GM21381 (cell line): ENCODE results near the gene EME2.
"Not testable (repeated sequence)": the region's sequence is repeated elsewhere in the genome, so short reads cannot be mapped to it uniquely, and the experiment has no call there.

ENCODE experiments used
- ATAC-seq: cut with Tn5 transposase; IDR thresholded peaks from one replicate; pipeline ENCODE4 v1.9.1; 2021; ENCODE audit warnings: mild to moderate bottlenecking, moderate library complexity; ENCODE audit not compliant: unreplicated experiment

Gene EME2

DNA sequence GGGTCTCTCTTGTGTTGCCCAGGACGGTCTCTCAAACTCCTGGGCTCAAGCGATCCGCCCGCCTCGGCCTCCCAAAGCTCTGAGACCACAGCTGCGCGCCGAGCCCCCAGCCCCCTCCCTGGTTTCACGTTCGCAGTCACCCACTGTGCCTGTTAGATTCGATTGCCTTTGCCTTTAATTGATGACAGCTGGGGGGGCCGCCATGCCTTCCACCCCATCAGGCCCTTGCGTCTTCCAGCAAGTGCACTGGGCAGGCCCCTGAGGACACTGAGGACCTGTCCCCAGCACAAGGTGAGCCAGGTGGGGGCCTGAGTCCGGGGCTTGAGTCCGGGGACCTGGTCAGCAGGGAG lies 17.6 kb downstream of the EME2 start:
- ATAC-seq: no peak

DNA sequence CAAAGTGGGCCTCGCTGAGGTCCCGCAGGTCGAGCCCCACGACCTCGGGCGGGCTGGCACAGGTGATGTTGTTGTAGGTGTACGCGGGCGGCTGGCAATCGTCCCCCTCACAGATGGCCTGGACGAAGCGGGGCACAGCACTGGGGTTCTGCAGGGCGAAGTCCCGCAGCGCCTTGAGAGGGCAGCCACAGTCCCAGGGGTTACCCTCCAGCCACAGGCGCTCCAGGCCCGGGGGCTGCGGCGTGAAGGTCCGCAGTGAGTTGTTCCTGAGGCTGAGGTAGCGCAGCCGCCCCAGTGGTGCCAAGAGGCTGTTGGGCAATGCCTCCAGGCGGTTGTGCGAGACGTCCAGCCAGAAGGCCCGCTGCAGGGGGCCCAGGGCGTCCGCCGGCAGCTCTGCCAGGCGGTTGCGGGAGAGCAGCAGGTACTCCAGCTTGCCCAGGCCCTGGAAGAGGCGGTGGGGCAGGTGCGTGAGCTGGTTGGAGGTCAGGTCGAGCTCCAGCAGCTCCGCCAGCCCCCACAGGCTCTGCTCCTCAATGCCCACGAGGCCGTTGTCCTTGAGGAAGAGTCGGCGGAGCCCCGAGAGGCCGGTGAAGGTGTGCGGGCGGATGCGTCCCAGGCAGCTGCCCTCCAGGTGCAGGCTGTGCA lies 18.1 kb downstream of the EME2 start:
- no peak for ATAC-seq

DNA sequence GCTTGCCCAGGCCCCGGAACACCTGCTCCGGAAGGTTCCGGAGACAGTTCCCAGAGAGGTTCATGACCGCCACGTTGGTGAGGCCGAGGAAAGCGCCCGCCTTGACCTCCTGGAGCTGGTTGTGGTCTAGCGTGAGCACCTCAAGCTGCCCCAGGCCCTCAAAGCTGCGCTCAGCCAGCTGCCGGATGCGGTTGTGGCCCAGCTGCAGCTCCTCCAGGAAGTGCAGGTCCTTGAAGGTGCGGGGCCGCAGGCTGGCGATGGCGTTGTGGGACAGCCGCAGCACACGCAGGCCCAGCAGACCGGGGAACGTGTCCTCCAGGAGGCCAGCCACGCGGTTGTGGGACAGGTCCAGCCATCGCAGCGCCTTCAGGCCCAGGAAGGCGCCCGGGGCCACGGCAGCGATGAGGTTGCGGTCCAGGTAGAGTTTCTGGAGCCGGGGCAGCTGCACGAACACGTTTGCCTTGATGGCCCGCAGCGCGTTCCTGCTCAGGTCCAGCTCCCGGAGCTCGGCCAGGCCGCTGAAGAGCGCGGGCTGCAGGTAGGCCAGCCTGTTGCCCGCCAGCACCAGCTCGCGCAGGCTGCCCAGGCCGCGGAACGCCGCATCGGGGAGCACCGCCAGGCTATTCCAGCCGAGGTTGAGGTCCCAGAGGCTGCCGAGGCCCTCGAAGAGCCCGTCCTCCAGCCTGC lies 18.8 kb downstream of the EME2 start:
- ATAC-seq: no peak

GRCh38 chr16:1791943-1792812 lies 19.6 kb downstream of the EME2 start:
- ATAC-seq: no peak

DNA sequence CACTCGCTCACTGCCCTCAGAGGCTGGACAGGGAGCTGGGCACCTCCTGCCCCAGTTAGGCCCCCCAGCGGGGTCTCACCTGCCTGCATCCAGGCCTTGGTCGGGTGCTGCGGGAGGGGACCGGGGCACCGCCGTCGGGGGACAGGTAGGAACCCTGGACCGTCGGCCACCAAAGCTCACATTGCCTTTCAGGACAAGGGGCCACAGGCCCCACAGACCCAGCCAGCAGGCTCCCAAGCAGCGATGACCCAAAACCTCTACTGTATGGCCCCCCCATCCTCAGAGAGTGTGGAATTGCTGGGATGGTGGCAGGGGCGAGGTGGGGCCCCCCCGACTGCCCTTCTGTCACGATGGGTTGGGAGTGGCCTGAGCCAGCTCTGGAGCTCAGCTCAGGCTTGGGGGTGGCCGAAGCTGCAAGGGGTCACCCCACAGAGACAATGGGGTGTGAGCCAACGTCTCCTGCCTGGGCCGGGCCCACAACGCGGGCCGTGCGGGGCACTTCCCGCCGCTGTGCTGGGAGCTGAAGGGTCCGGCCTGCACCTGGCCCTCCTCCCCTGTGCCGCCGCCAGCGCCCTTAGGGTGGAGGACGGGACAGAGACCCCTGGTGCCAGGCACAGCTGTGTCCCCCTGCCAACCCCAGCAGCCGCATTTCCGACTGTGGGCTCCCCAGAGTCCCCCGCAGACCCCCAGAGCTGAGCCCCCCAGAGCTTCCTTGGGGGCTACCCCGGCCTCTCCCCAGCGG lies 20.4 kb downstream of the EME2 start:
- ATAC-seq: no peak

DNA sequence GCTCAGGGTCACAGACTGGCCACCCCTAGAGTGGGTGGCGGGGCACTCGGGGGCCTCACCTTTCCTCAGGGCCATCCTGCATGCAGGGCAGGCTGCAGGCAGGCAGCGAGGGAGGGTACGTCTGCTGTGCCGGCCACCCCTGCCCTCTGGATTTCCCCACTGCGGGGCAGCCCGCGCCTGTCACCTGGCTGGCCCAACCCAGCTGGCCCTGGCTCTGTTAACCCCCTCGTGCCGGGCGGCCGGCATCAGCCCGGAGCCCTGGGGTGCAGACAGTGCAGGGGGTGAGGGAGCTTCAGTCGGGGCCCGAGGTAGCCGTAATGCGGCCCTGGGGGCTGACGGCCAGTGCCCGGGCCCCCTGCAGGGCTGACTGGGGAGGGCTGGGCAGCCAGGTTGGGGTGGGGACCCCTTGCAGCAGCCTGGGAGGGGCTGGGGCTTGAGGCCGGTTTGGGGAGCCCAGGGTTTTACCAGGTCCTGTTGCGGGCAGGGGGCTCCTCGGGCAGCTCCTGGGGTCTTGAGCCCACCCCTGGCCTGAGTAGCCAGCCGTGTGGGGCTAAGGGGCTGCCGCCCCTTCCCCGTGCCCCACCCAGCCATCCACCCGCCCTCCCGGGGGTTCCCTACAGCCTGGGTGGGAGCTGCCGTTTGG lies 21.1 kb downstream of the EME2 start, which contains the start of gene IGFALS:
Gene IGFALS (minus strand): TSS at position 128 of the 643 bp plus-strand sequence. CDS start 53 bp downstream, at position 75.
- no peak for ATAC-seq

DNA sequence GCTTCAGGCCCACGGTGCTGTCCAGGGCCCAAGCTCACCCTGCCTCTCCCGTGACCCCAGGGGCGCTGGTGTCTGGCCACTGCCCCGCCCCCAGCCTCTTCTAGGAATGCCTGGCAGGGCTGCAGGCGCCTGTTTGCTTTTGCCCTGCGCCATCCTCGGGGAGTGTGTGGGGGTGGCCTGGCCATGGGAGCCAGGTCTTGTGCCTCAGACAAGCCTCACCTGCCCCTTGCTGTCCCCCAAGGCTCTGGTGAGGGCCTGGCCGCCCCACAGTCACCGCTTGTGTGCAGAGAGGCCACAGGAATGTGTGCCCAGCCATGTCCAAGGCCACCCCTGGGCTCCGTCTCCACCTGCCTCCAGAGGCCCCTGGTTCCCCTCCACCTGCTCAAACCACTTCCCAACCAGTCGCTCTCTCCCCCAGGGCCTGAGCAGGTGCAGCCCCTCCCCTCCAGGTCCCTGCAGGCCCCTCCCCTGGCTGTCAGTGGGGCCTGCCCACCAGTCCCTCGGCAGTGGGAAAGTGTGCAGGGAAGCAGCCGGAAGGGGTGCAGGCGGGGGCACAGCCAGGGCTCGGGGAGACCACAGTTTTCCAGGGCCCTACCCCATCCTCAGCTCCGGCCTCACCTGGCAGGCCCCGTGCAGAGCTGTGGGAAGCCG lies 21.7 kb downstream of the EME2 start:
- ATAC-seq: no peak

- ATAC-seq: no peak
Measured at GRCh38 chr16:1794908-1795666, 22.5 kb downstream of the EME2 start.

DNA sequence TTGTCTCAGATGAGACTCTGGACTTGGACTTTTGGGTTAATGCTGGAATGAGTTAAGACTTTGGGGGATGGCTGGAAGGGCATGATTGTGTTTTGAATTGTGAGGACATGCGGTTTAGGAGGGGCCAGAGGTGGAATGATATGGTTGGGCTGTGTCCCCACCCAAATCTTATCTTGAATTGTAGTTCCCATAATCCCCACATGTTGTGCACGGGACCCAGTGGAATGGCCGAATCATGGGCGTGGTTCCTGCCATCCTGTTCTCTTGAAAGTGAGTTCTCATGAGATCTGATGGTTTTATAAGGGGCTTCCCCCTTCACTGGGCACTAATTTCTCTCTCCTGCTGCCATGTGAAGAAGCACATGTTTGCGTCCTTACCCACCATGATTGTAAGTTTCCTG lies 26.7 kb downstream of the EME2 start:
- not testable (repeated sequence) for ATAC-seq

- no peak for ATAC-seq
Measured at GRCh38 chr16:1800701-1801100, 28.1 kb downstream of the EME2 start.

DNA sequence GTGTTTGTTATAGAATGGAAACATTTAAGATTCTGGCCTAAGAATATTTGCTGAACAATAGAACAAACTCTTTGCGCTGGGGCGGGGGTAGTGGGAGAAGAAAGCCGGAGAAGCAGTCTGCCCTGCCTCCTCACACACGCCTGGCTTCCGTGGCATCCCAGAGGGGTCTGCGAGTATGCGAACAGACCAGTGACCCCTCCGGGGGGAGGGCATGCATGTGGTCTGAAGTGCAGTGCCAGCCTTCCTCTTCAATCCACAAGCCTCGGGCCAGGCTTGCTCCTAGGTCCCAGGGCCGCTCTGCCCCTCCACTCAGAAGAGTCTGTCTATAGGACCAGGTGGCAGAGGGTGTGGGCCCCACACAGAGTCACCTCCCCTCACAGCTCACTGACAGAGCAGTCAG lies 35.0 kb downstream of the EME2 start:
- no peak for ATAC-seq

DNA sequence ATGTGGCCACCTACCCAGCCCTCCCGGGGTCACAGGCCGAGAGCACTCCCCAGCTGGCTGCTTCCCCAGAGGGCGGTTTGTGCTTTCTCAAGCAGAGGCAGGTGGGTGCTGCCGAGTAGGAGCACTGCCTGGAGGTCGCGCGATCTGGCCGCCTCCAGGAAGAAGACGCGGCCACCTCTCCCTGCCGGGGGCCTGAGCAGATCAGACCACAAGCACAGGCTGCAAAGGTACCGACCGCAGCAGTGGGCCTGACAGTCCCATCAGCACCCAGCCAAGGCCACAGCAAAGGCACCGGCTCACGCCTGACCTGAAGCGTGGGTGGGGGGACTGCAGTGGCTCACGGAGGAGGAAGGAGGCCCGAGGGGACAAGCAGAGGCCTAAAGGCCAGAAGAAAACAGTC lies 36.1 kb downstream of the EME2 start:
- no peak for ATAC-seq

DNA sequence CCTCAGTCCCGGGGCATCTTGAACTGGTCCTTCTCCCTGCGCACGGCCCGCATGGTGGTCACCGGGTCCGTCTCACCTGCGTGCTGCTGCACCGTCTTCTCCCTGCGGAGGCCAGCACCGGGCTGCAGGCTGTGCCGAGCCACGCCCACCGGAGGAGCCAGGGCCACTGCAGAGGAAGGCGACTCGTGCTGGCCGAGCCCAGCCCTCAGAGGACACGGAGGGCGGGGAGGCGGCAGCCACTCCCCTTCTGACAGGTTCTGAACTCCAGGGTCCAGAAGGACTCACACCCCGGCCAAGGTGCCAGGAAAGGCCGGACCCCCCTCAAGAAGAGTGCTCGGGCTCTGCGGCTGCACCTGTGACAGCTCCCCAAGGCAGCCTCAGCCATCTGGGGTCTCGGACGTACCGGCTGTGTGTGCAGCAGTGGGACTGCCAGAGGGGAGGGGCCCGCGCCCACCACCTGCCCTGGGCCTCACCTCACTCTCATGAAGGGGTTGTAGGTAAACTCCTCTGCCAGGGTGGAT lies 36.7 kb downstream of the EME2 start:
- no peak for ATAC-seq

GRCh38 chr16:1810106-1810505 lies 37.5 kb downstream of the EME2 start:
- no peak for ATAC-seq

GRCh38 chr16:1810536-1810935 lies 37.9 kb downstream of the EME2 start:
- ATAC-seq: no peak

DNA sequence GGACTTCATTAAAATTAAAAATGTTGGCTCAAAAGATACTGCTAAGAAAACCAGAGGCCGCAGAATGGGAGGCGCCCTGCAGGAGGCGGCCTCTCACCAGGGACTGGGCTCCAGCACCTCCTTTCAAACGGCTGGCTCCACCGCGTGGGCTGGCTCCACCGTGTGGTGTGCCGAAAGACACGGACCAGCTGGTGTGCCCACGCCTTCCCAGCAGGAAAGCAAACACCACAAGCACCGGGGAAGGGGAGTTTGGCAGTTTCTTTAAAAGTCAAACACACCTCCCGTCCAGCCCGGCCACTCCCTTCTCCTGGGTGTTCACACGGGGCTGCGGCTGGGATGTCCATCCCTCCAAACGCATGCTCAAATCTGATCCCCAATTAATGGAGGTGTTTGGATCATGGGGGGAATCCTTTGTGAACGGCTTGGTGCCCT lies 40.1 kb downstream of the EME2 start:
- no peak for ATAC-seq

- ATAC-seq: no peak
Measured at GRCh38 chr16:1815461-1815860, 42.9 kb downstream of the EME2 start.

DNA sequence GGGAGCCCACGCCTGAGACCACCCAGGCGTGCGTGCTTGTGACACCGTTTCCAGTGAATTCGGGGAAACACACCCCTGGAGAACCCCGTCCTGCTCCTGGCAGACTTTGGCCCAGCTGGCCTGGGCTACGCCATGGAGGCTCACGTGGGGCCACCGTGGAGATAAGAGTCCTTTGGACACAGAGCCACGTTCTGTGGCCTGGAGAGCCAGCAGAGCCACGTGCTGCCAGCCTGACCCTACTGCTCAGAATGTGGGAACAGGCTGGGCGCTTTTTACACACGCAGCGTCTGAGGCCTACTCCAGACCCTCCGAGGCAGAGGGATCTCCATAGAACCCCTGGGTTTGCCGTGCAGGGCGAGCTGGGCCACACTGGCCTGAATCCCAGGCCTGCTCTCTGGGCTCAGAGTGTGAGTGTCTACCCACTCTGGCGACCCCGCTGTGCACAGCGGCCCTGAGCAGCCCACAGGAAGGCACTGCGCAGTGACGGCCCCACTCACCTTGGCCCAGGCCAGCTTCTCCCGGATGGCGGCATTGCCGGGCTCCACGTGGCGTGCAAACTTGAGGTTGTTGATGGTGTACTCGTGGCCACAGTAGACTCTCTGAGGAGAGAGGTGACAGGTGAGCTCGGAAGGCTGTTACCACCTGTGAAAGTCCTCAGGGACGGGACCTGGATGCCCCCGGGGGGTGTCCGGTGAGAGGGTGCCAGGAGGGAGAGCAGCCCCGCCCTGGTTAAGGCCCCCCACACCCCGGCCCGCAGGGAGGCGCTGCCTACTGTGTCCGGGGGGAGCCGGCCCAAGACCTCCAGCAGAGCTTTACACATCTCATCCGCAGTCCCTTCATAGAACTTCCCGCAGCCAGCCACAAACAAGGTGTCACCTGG lies 44.0 kb downstream of the EME2 start:
- no peak for ATAC-seq
